Activated CD4-positive, alpha-beta T cell treated with anti-CD3 and anti-CD28 coated beads, Interleukin-2, amount 10 ng/mL, durations not matched to agents 24 days and 14 days (primary cell): ENCODE data around the gene OR2J3. TPM values are rescaled to one million over a fixed set of nuclear protein-coding genes. Genes with fewer than 3 reads are reported as not detected.
"Not testable (repeated sequence)": the region's sequence is repeated elsewhere in the genome, so short reads cannot be mapped to it uniquely, and the experiment has no call there.

Source experiments
- DNase-seq: peaks from one replicate; pipeline ENCODE4 v3.0.0; 2022
- H3K27ac Mint-ChIP-seq: one replicate; pipeline ENCODE4 v1.8.0; 2022; ENCODE audit warnings: mild to moderate bottlenecking, mixed read lengths
- H3K27me3 Mint-ChIP-seq: one replicate; pipeline ENCODE4 v1.8.0; 2022; ENCODE audit warnings: mixed read lengths
- H3K36me3 Mint-ChIP-seq: one replicate; pipeline ENCODE4 v1.8.0; 2022; ENCODE audit warnings: low read depth, mild to moderate bottlenecking, mixed read lengths
- H3K4me1 Mint-ChIP-seq: one replicate; pipeline ENCODE4 v1.8.0; 2021; ENCODE audit warnings: mixed read lengths
- H3K4me3 Mint-ChIP-seq: one replicate; pipeline ENCODE4 v1.8.0; 2022; ENCODE audit warnings: mild to moderate bottlenecking, moderate library complexity, mixed read lengths
- H3K9me3 Mint-ChIP-seq: one replicate; pipeline ENCODE4 v1.8.0; 2021; ENCODE audit warnings: mixed read lengths
- intact Hi-C: fragments of 100-400 bp; cut with micrococcal nuclease; formaldehyde crosslinking; loops from one replicate; pipeline ENCODE4 v1.15.1; 2023
- total RNA-seq: library from RNA; stranded (reverse); gene quantifications from 2 replicates; pipeline ENCODE4 v1.2.3, GENCODE V29; 2022

OR2J3 gene
- total RNA-seq, result not detected in 2 replicates

DNA sequence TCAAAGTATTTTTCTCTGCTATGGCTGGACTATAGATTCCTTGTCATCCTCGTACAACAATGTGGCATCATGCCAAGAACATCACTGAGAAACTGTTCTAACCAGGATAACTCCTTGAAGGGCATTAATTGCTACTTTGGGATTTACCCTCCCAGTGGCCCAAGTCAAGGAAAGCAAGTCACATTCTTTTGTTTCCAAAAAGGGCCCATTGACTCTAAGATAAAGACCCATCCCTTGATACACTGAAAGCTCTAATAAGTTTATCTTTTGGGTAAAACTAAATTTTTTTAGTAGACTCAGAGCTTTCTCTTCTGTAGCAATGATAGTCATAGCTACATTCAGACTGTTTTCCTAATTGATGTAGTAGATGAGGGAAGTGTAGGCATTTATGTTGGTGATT, at the start of gene OR2J3:
Gene OR2J3 (plus strand): TSS at position 301 of the 400 bp plus-strand sequence. CDS start 3,833 bp downstream, outside the sequence.
- H3K4me1 Mint-ChIP-seq, result no peaks in the 10 kb centered on the region

GRCh38 chr6:29071831-29072723, 35.8 kb upstream of the OR2J3 start:
- H3K9me3 Mint-ChIP-seq, result peaks cover 3% of the 10 kb centered on the region
- H3K4me3 Mint-ChIP-seq, result no peak overlapping the region
- H3K27ac Mint-ChIP-seq, result no peak overlapping the region
- no peaks in the 10 kb centered on the region for H3K4me1 Mint-ChIP-seq
- no peak for DNase-seq
- peaks cover 19% of the 10 kb centered on the region for H3K27me3 Mint-ChIP-seq
- no peaks in the 10 kb centered on the region for H3K36me3 Mint-ChIP-seq
- intact Hi-C loops, result no loop called here

More for the DNA sequence above, at the start of gene OR2J3:
- no peak within 1 kb of the TSS for H3K4me3 Mint-ChIP-seq
- H3K9me3 Mint-ChIP-seq, result no peaks in the 10 kb centered on the region
- H3K27me3 Mint-ChIP-seq, result peaks cover 14% of the 10 kb centered on the region
- DNase-seq, result no peak
- no peak within 1 kb of the TSS for H3K27ac Mint-ChIP-seq
- intact Hi-C loops, result no loop called here
- no peaks in the 10 kb centered on the region for H3K36me3 Mint-ChIP-seq

GRCh38 chr6:29079203-29079602, 28.7 kb upstream of the OR2J3 start:
- no peak overlapping the region for H3K4me3 Mint-ChIP-seq
- H3K9me3 Mint-ChIP-seq, result no peaks in the 10 kb centered on the region
- DNase-seq, result no peak
- H3K27me3 Mint-ChIP-seq, result peaks cover 6% of the 10 kb centered on the region
- no peaks in the 10 kb centered on the region for H3K4me1 Mint-ChIP-seq
- no peaks in the 10 kb centered on the region for H3K36me3 Mint-ChIP-seq
- no peak overlapping the region for H3K27ac Mint-ChIP-seq
- intact Hi-C loops, result no loop called here

DNA sequence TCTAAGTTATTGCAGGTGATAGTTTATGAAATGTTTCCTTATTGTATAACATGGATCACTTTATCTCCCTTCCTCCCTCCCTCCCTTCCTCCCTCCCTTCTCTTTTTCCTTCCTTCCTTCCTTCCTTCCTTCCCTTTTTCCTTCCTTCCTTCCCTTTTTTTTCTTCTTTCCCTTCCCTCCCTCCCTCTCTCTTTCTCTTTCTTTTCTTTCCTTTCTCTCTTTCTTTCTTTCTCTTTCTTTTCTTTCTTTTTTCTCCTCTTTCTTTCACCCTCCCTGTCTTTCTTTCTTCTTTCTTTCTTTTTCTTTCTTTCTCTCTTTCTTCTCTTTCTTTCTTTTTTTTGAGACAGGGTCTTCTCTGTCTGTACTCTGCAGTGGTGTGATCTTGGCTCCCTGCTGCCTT, 26.5 kb upstream of the OR2J3 start:
- Mint-ChIP-seq H3K4me1 (no peaks in the 10 kb centered on the region), H3K27me3 (no peaks in the 10 kb centered on the region), H3K9me3 (no peaks in the 10 kb centered on the region), H3K4me3 (no peak overlapping the region), H3K36me3 (no peaks in the 10 kb centered on the region), H3K27ac (no peak overlapping the region)
- DNase-seq, result no peak
- intact Hi-C loops, result no loop called here

DNA sequence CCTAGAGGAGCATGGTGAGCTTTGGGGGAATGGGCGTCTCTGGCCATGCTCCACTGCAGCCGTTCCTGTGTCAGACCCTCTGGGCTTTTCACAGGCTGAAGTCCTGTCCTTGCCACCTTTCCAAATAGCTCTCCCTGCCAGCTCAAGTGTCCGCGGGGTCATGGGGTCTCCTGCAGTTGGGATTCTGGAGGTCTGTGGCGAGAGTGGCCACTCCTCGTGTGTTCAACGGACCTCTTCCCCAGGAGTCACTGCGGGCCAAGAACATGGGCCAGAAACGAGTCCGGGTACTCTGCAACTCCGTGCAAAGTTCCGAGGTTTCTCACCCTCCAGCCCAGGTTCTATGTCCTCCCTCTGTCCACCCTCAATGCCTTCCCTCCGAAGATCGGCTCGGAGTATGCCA, 25.4 kb upstream of the OR2J3 start:
- H3K27ac Mint-ChIP-seq, result no peak overlapping the region
- no peaks in the 10 kb centered on the region for H3K36me3 Mint-ChIP-seq
- intact Hi-C loops, result no loop called here
- no peaks in the 10 kb centered on the region for H3K9me3 Mint-ChIP-seq
- H3K27me3 Mint-ChIP-seq, result no peaks in the 10 kb centered on the region
- no peak overlapping the region for H3K4me3 Mint-ChIP-seq
- H3K4me1 Mint-ChIP-seq, result no peaks in the 10 kb centered on the region
- DNase-seq, result no peak

- intact Hi-C loops, result no loop called here
- no peak within 1 kb of the TSS for H3K4me3 Mint-ChIP-seq
- H3K4me1 Mint-ChIP-seq, result no peaks in the 10 kb centered on the region
- no peak for DNase-seq
- peaks cover 2% of the 10 kb centered on the region for H3K27me3 Mint-ChIP-seq
- H3K27ac Mint-ChIP-seq, result no peak within 1 kb of the TSS
- H3K36me3 Mint-ChIP-seq, result no peaks in the 10 kb centered on the region
- H3K9me3 Mint-ChIP-seq, result no peaks in the 10 kb centered on the region
Measured at GRCh38 chr6:29087213-29087612, 20.6 kb upstream of the OR2J3 start, which contains the start of gene OR2B3. TSS of gene OR2B3 (minus strand) at chr6:29087313. CDS start at chr6:29087248, 65 bp downstream.

DNA sequence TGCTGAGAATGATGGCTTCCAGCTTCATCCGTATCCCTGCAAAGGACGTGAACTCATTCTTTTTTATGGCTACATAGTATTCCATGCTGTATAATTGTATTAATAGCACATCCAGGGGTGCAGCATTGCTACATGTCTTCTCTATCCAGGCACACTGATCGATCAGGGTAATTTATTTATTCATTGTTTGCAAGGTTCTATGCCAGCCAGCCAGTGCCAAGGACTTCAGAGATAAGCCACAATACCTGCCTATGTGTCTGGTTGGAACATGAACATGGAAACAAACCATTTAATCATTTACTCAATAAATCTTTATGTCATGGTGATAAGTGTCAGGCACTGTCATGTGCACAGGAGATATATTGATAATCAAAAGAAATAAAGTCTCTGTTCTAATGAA, 14.9 kb upstream of the OR2J3 start:
- no peak for DNase-seq
- Mint-ChIP-seq H3K4me1 (no peaks in the 10 kb centered on the region), H3K36me3 (no peaks in the 10 kb centered on the region), H3K27me3 (peaks cover 6% of the 10 kb centered on the region), H3K27ac (no peak overlapping the region), H3K4me3 (no peak overlapping the region), H3K9me3 (no peaks in the 10 kb centered on the region)
- intact Hi-C loops, result no loop called here

DNA sequence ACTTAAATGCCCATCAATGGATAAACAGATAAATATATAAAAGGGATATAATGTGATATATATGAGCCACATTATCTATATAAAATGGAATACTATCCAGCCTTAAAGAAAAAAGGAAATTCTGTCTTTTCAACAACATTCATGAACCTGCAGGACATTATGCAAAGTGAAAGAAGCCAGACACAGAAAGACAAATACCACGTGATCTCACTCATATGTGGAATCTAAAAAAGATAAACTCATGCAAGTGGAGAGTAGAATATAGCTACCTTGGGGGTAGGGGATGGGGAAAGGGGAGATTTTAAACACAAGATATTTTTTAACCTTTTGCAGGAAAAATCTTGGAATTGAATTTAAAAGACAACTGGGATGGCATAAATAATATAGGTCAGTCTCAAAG, 10.1 kb upstream of the OR2J3 start:
- H3K4me1 Mint-ChIP-seq, result no peaks in the 10 kb centered on the region
- DNase-seq, result no peak
- H3K27ac Mint-ChIP-seq, result no peak overlapping the region
- H3K27me3 Mint-ChIP-seq, result peaks cover 9% of the 10 kb centered on the region
- intact Hi-C loops, result no loop called here
- no peaks in the 10 kb centered on the region for H3K36me3 Mint-ChIP-seq
- H3K9me3 Mint-ChIP-seq, result no peaks in the 10 kb centered on the region
- no peak overlapping the region for H3K4me3 Mint-ChIP-seq

GRCh38 chr6:29099190-29099589, 8.7 kb upstream of the OR2J3 start, which contains the start of gene OR2J1:
TSS of gene OR2J1 (plus strand) at chr6:29099490. CDS start at chr6:29100943, 1,453 bp downstream.
- no peaks in the 10 kb centered on the region for H3K9me3 Mint-ChIP-seq
- no peak within 1 kb of the TSS for H3K4me3 Mint-ChIP-seq
- H3K27me3 Mint-ChIP-seq, result peaks cover 9% of the 10 kb centered on the region
- H3K36me3 Mint-ChIP-seq, result no peaks in the 10 kb centered on the region
- intact Hi-C loops, result no loop called here
- H3K4me1 Mint-ChIP-seq, result no peaks in the 10 kb centered on the region
- no peak for DNase-seq
- H3K27ac Mint-ChIP-seq, result no peak within 1 kb of the TSS

- H3K36me3 Mint-ChIP-seq, result no peaks in the 10 kb centered on the region
- peaks cover 16% of the 10 kb centered on the region for H3K27me3 Mint-ChIP-seq
- no peak overlapping the region for H3K27ac Mint-ChIP-seq
- H3K9me3 Mint-ChIP-seq, result no peaks in the 10 kb centered on the region
- H3K4me1 Mint-ChIP-seq, result no peaks in the 10 kb centered on the region
- DNase-seq, result no peak
- H3K4me3 Mint-ChIP-seq, result no peak overlapping the region
- intact Hi-C loops, result no loop called here
Measured at GRCh38 chr6:29112135-29112534, 4.3 kb downstream of the OR2J3 start.

GRCh38 chr6:29114964-29115363, 7.1 kb downstream of the OR2J3 start:
- H3K27me3 Mint-ChIP-seq, result peaks cover 11% of the 10 kb centered on the region
- H3K4me3 Mint-ChIP-seq, H3K9me3 Mint-ChIP-seq, H3K27ac Mint-ChIP-seq, intact Hi-C loops, H3K4me1 Mint-ChIP-seq, H3K36me3 Mint-ChIP-seq, DNase-seq: not testable (repeated sequence)

GRCh38 chr6:29129326-29130012, 21.6 kb downstream of the OR2J3 start:
- no peak overlapping the region for H3K4me3 Mint-ChIP-seq
- intact Hi-C loops, result no loop called here
- H3K4me1 Mint-ChIP-seq, result no peaks in the 10 kb centered on the region
- no peaks in the 10 kb centered on the region for H3K9me3 Mint-ChIP-seq
- H3K27ac Mint-ChIP-seq, result no peak overlapping the region
- DNase-seq, result no peak
- H3K36me3 Mint-ChIP-seq, result no peaks in the 10 kb centered on the region
- peaks cover 6% of the 10 kb centered on the region for H3K27me3 Mint-ChIP-seq

DNA sequence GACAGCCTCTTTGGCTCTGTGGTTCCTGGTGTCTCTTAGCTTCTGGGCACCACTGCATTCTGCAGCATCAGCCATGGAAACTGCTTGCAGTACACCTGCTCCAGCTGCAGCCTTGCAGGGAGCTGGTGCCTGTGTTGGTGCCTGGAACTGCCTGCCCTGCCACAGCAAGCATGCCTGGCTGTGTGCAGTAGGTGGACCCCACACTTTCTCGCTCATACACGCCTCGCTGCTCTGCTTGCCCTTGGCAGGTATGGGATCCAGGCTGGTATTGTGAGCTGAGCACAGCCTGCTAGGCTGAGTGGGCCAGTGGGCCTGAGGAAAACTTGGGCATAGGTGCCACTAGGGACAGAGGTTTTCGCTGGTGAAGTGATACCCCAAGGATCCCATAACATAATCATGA, 22.8 kb downstream of the OR2J3 start:
- H3K27me3 Mint-ChIP-seq, result peaks cover 9% of the 10 kb centered on the region
- intact Hi-C loops, result no loop called here
- no peak overlapping the region for H3K27ac Mint-ChIP-seq
- H3K36me3 Mint-ChIP-seq, result no peaks in the 10 kb centered on the region
- no peak for DNase-seq
- H3K4me3 Mint-ChIP-seq, result no peak overlapping the region
- H3K9me3 Mint-ChIP-seq, result no peaks in the 10 kb centered on the region
- no peaks in the 10 kb centered on the region for H3K4me1 Mint-ChIP-seq

GRCh38 chr6:29131691-29132090, 23.8 kb downstream of the OR2J3 start:
- Mint-ChIP-seq H3K36me3 (no peaks in the 10 kb centered on the region), H3K4me1 (no peaks in the 10 kb centered on the region), H3K27me3 (peaks cover 9% of the 10 kb centered on the region), H3K4me3 (no peak overlapping the region), H3K27ac (no peak overlapping the region), H3K9me3 (no peaks in the 10 kb centered on the region)
- intact Hi-C loops, result no loop called here
- no peak for DNase-seq
